Measurements from ENCODE around the gene GMDS. TPM values are rescaled to one million over a fixed set of nuclear protein-coding genes. Genes with fewer than 3 reads are reported as not detected.

The GMDS gene
- total RNA-seq, 4 donors from 2014 or later = 8.7 to 23.1 (median 18.4) TPM

DNA sequence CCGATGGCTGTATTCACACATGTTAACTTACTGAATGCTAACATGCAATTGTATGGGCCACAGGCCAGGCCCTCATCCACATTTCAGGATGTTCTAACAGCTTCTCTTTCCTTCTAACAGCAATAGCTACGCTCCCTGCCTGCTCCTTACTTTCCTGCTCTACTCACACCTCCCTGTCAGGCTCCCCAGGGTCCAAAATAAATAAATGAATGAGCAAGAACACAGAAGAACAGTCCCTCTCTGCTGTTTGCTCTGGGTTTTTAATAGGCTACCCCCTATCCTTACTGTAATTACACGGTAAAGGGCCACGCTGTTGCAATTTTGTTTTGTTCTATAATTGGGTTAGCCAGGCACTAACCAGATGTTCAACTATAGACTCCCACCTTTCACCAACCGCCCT lies 135.6 kb downstream of the GMDS start:
- intact Hi-C loops (cut with DNase I; ENCODE audit: low total_unique reads) = no loop called here

GRCh38 chr6:2108700-2109306 lies 136.6 kb downstream of the GMDS start:
- intact Hi-C loops (cut with DNase I; ENCODE audit: low total_unique reads) = no loop called here
- no peak for DNase-seq (ENCODE audit: low spot score in 2 of 2)
- no peak for TF ChIP-seq POLR2A (IDR thresholded peaks at IDR 0.05)
- TF ChIP-seq, protein P1, sequence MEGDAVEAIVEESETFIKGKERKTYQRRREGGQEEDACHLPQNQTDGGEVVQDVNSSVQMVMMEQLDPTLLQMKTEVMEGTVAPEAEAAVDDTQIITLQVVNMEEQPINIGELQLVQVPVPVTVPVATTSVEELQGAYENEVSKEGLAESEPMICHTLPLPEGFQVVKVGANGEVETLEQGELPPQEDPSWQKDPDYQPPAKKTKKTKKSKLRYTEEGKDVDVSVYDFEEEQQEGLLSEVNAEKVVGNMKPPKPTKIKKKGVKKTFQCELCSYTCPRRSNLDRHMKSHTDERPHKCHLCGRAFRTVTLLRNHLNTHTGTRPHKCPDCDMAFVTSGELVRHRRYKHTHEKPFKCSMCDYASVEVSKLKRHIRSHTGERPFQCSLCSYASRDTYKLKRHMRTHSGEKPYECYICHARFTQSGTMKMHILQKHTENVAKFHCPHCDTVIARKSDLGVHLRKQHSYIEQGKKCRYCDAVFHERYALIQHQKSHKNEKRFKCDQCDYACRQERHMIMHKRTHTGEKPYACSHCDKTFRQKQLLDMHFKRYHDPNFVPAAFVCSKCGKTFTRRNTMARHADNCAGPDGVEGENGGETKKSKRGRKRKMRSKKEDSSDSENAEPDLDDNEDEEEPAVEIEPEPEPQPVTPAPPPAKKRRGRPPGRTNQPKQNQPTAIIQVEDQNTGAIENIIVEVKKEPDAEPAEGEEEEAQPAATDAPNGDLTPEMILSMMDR (IDR thresholded peaks at IDR 0.05) = no peak
- 94 to 96% methylated on average over 9 of the region's 9 CpGs for WGBS, 2 donors
- H3K4me3 ChIP-seq (ENCODE audit: low read depth, poor library complexity, severe bottlenecking) = no peak overlapping the region

More for the DNA sequence above, 135.6 kb downstream of the GMDS start:
- TF ChIP-seq, protein P1 (IDR thresholded peaks at IDR 0.05) = no peak
- no peak for TF ChIP-seq POLR2A (IDR thresholded peaks at IDR 0.05)
- WGBS, 2 donors = 90 to 91% methylated on average over 5 of the region's 5 CpGs
- DNase-seq (ENCODE audit: low spot score in 2 of 2) = no peak
- H3K4me3 ChIP-seq (ENCODE audit: low read depth, poor library complexity, severe bottlenecking) = no peak overlapping the region

- WGBS, 2 donors = 10 to 13% methylated on average over 1 of the region's 1 CpG
- TF ChIP-seq, protein P1 (IDR thresholded peaks at IDR 0.05) = no peak
- TF ChIP-seq POLR2A (IDR thresholded peaks at IDR 0.05) = no peak
- no peak overlapping the region for H3K4me3 ChIP-seq (ENCODE audit: low read depth, poor library complexity, severe bottlenecking)
- no peak for DNase-seq (ENCODE audit: low spot score in 2 of 2)
- intact Hi-C loops (cut with DNase I; ENCODE audit: low total_unique reads) = loop anchor here (5.0 kb wide), 1 partner anchor 502 kb away; no protein-coding TSS in a partner anchor
These were observed 140.9 kb downstream of the GMDS start for GRCh38 chr6:2104524-2104880.

GRCh38 chr6:2103765-2104523 lies 141.5 kb downstream of the GMDS start:
- intact Hi-C loops (cut with DNase I; ENCODE audit: low total_unique reads) = loop anchor here (5.0 kb wide), 1 partner anchor 502 kb away; no protein-coding TSS in a partner anchor
- H3K4me3 ChIP-seq (ENCODE audit: low read depth, poor library complexity, severe bottlenecking) = no peak overlapping the region
- TF ChIP-seq, protein P1 (IDR thresholded peaks at IDR 0.05) = no peak
- no peak for TF ChIP-seq POLR2A (IDR thresholded peaks at IDR 0.05)
- WGBS, 2 donors = 50% methylated on average over 6 of the region's 6 CpGs
- no peak for DNase-seq (ENCODE audit: low spot score in 2 of 2)

- no peak overlapping the region for H3K4me3 ChIP-seq (ENCODE audit: low read depth, poor library complexity, severe bottlenecking)
- intact Hi-C loops (cut with DNase I; ENCODE audit: low total_unique reads) = loop anchor here (5.0 kb wide), 1 partner anchor 501 kb away; no protein-coding TSS in a partner anchor
- WGBS, 2 donors = 84 to 92% methylated on average over 5 of the region's 5 CpGs
- TF ChIP-seq POLR2A (IDR thresholded peaks at IDR 0.05) = no peak
- TF ChIP-seq, protein P1 (IDR thresholded peaks at IDR 0.05) = no peak
- DNase-seq (ENCODE audit: low spot score in 2 of 2) = no peak
These were observed 142.4 kb downstream of the GMDS start for GRCh38 chr6:2102966-2103365.
